Measurements from ENCODE around the gene FPR1. TPM values are rescaled to one million over a fixed set of nuclear protein-coding genes. Genes with fewer than 3 reads are reported as not detected.
"Not testable (repeated sequence)": the region's sequence is repeated elsewhere in the genome, so short reads cannot be mapped to it uniquely, and the experiment has no call there.

The FPR1 gene
- polyA plus RNA-seq, 3 donors: 0.72 to 1.8 (median 0.89) TPM

DNA sequence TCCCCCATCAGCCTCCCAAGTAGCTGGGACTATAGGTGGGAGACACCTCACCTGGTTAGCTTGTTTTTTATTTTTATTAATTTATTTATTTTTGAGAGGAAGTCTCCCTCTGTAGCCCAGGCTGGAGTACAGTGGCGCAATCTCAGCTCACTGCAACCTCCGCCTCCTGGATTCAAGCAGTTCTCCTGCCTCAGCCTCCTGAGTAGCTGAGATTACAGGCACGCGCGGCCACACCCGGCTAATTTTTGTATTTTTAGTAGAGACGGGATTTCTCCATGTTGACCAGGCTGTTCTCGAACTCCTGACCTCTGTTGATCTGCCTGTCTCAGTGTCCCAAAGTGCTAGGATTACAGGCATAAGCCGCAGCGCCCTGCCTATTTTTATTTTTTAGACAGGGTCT, 13.2 kb downstream of the FPR1 start:
- DNase-seq (ENCODE audit: low read depth in 3 of 3, low spot score in 2 of 3): not testable (repeated sequence)

DNA sequence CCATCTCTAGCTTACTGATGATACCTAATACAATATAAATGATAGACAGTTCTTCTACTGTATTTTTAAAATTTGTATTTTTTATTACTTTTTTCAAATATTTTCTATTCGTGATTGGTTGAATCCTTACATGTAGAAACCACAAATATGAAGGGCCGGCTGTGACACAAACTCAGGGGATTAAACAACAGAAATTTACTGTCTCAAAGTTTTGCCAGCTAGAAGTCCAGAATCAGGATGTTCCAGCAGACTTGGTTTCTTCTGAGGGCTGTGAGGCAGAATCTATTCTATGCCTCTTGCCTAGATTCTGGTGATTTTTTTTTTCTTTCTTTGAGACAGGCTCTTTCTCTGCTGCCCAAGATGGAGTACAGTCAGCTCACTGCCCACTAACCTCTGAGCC, 13.8 kb downstream of the FPR1 start:
- no peak for DNase-seq (ENCODE audit: low read depth in 3 of 3, low spot score in 2 of 3)

DNA sequence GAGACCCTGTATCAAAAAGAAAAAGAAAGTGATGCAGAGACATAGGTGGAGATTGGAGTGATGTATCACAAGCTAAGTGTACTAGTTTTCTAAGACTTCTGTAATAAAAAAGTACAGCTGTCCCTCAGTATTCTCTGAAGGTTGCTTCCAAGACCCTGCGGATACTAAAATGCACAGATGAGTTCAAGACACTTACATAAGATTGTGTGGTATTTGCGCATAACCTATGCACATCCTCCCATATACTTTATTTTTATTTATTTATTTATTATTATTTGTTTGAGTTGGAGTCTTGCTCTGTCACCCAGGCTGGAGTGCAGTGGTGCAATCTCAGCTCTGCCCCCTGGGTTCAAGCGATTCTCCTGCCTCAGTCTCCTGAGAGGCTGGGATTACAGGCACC, 14.3 kb downstream of the FPR1 start:
- no peak for DNase-seq (ENCODE audit: low read depth in 3 of 3, low spot score in 2 of 3)

DNA sequence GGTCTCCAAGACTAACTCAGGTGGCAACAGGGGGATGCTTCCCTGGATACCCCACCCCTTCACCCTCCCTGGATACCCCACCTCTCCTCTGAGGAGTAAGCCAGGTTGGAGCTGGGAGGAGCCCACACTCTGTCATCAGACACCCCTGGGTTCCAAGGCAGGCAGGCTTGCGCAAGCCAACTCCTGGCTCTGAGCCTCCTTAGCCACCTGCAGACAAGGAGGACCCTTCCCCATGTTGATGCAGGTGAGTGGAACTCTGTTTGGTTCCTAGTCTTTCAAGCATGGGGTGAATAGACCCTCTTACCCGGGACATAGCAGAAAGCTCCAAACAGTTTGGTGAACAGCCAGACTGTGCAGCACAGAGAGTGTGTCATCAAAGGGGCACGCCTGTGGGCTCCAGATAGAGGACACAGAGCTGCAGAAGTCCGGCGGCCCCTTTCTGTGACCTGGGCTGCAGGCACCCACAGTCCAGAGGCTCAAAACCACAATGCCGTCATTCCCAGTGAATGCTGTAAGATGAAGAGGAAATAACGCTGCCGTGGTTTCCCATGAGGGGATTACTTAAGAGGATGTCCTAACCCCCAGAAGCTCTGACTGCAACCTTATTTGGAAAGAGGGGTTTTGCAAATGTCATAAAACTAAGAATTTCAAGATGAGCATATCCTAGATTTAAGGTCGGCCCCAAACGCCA, 15.8 kb downstream of the FPR1 start:
- no peak for DNase-seq (ENCODE audit: low read depth in 3 of 3, low spot score in 2 of 3)

DNA sequence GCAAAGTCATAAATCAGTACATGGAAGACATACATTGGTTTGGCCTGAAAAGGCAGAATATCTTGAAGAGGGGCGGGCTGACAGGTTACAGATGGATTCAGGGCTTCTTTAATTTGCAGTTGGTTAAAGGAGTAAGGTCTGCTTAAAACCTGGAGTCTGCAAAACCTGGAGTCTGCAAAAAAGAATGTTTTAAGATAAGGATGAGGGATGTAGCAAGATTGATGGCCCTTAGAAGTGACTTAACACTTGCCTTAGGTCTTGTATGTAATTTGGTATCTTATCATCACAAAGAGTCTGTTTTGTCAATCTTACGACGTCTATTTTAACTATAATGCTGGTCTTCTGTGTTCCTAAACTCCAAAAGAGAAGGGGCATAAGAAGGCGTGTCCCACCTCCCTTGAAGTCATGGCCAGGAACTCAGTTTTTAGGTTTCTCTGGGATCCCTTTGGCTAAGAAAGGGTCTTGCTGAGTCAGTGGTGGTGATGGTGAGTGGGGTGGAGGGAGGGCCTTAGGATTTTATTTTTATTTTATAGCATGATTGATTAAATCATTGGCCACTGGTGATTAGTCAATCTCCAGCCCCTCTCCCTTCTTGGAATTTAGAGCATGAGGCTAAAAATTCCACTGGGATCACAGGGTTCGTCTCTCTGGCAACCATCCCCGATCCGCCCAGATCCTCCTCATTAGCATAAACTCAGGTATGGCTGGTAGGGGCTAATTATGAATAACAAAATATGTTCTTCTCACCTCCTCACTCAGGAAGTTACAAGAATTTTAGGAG, 17.7 kb downstream of the FPR1 start:
- no peak for DNase-seq (ENCODE audit: low read depth in 3 of 3, low spot score in 2 of 3)

DNA sequence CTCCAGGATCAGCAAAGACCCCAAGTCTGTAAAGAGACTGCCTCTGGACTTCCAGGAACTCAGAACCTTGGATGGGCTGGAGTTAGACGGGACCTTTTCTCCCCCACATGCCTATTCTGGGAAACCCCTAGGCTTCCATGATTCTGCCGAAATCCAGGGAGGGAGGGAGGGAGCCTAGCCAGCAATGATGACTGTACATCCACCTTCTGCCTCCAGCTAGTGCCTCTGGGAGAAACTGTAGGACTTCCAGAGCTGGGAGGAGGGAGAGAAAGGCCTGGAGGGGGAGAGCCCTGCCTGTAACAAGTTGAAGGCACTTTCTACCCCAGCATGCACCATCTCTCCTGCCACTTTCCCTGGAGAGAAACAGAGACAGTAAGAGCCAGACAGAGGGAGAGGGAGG, 21.9 kb downstream of the FPR1 start:
- DNase-seq (ENCODE audit: low read depth in 3 of 3, low spot score in 2 of 3): no peak

DNA sequence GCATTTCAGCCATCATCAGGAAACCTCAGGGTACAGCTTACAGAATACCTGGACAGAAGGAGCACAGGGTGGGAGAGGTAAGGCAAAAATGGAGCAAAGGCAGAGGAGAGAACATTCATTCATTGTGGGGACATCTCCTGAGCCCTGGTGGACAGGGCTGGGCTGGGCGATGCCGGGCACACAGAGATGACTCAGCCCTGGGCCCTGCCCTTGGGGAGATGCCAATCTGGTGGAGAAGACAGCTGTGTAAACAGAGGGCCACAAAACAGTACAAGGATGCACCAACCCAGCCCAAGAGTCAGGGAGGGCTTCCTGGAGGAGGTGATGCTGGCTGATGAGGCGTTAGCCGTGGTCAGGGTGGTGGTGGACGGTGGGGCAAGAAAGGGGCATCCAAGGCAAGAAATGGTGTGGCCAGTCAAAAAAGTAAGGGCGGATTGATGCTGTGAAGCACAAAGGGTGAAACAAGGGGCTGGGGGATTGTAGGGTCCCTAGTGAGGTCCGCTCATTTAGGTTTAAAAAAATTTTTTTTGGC, 24.3 kb downstream of the FPR1 start:
- DNase-seq (ENCODE audit: low read depth in 3 of 3, low spot score in 2 of 3): no peak

DNA sequence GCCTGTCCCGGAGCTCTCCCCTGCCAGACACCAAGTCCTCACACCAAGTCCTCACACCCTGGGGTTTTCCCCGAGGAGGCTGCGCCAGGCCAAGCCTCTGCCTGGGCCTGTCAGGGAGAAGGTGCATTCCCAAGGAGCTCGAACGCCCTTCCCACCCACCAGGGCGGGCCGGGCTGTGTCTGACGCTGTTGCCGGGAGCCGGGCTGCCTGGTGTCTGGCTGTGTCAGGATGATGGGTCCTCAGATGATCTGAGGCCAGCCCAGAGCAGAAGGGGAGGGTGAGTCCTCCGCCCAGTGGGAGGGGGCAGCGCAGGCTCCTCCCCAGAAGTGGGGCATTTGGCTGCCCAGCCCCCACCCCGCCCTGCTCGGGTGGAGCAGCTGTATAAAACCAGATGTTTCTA, 25.6 kb downstream of the FPR1 start:
- DNase-seq (ENCODE audit: low read depth in 3 of 3, low spot score in 2 of 3): no peak

DNA sequence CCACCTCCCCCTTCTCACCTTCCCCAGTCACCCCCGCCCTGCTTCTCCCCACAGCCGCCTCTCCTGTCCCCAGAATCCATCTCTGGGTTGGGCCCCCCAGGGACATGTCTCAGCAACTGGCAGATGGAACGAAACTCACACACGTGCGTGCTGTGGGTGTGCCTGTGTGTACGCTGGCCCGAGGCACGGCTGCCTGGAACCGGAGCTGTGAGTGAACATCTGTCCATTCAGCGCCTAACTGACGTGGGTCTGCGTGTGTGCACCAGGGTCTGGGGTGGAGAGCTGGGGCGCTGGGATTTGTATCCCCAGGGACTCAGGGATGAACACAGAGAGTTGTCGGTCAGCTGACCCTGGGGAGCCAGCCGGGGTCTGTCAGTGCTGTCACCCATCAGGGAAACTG, 27.1 kb downstream of the FPR1 start:
- DNase-seq (ENCODE audit: low read depth in 3 of 3, low spot score in 2 of 3): no peak

DNA sequence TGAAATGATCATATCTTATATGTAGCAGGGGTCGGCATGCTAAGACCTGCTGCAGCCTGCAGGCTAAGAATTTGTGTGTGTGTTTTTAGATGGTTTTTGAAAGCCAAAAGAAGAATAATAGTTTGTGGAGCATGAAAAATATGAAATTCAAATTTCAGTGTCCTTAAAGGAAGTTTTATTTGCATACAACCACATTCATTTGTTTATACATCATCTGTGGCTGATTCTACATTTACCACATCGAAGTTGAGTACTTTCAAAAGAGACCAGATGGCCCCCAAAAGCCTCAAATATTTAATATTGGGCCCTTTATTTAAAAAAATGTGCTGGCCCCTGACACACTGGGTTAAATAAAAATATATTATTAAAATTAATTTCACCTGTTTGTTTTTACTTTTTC, 29.2 kb downstream of the FPR1 start:
- no peak for DNase-seq (ENCODE audit: low read depth in 3 of 3, low spot score in 2 of 3)

DNA sequence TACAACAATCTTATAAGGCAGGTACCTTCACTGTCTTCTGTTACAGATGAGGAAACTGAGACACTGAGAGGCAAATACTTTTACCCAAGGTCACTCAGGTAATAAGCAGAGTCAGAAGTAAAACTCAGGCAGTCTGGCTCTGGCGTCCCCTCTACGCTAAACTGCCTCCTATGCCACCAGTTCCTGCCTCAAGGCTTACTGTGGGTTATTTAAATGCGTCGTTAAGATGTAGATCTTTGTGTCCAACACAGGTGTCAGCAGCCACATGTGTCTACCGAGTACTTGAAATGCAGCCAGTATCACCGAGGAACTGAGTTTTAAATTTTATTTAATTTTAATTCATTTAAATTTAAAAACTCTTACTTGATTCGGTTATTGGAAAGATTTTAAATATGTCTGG, 29.8 kb downstream of the FPR1 start:
- no peak for DNase-seq (ENCODE audit: low read depth in 3 of 3, low spot score in 2 of 3)

DNA sequence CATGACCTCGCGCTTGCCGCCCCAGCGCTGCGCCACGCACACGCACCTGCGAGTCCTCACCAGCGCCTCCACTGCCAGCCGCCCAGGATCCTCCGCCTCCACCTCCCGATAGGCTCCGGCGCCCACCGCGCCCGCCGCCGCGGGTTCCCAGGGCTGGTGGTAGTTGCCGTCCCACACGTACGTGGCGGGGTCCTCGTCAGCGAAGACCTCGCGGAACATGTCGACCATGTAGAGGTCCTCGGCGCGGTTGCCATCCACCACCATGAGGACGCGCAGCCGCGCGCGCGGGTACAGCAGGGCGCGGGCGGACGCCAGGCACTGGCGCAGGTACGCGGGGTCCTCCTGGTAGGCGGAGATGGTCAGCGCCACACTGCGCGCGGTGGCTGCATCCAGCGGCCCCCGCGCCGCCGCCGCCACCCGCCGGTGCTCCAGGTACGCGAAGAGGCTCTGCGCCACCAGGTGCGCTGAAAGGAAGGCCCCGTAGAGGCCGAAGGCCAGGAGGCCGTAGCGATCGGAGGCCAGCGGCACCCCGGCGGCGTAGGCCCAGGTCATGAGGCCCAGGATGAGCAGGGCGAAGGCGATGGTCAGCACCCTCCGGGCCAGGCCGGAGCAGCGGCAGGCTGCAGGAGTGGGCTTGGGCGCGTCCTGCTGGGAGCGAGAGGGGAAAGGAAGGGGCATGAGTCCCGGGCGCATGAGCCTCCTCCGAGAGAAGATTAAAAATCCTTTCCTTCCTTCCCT, 32.3 kb downstream of the FPR1 start:
- DNase-seq (ENCODE audit: low read depth in 3 of 3, low spot score in 2 of 3): no peak

DNA sequence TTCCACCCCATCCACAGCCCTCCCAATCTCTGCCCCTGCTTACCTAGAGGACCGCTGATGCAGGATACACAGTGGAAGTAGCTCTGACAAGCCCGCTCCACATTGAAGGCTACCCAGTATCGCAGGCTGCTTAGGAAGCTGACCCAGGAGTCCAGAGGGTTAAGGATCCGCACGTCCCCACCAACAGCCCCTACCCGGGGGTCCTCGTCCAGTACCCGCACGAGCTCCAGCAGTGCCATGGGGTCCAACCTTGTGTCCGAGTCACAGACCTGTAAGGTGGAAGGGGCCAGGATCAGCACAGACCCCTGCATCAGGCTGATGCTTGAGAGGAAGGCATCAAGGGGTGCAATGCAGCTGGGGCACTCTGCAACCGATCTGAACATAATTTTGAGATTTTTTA, 34.8 kb downstream of the FPR1 start:
- no peak for DNase-seq (ENCODE audit: low read depth in 3 of 3, low spot score in 2 of 3)

DNA sequence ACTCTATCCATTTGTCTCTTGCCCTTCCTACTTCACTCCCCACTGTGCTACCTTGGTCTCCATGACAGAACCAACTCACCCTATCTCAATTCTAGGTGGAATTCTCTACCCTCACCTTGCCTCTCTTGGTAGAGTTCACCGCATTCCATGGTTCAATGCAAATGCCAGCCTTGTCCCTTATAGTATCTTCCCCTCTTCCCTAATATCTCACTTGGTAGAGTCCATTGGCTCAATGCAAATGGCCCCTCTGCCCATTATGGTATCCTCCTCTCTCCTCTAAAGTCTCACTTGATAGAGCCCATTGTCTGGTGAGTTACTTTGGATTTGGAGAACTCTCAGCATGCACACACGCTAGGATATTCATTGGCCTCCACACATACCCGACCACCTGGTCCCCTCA, 35.8 kb downstream of the FPR1 start:
- DNase-seq (ENCODE audit: low read depth in 3 of 3, low spot score in 2 of 3): no peak

DNA sequence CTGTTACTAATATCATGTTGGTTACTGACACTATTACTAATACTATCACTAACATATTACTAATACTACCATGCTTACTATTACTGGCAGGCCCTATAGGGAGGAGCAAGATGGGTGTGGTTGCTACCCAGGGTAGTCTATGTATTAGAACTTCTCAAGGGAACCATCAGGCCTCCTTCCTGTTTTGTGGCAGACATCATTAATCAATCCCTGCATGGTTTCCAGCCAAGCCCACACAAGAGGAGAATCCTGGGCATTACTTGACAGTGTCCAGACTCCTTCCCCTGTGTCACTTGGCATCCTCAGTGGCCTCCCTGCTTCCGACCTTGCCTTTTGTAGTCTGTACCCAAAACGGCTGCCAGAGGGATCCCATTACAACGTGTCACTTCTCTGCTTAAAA, 36.8 kb downstream of the FPR1 start:
- DNase-seq (ENCODE audit: low read depth in 3 of 3, low spot score in 2 of 3): no peak

DNA sequence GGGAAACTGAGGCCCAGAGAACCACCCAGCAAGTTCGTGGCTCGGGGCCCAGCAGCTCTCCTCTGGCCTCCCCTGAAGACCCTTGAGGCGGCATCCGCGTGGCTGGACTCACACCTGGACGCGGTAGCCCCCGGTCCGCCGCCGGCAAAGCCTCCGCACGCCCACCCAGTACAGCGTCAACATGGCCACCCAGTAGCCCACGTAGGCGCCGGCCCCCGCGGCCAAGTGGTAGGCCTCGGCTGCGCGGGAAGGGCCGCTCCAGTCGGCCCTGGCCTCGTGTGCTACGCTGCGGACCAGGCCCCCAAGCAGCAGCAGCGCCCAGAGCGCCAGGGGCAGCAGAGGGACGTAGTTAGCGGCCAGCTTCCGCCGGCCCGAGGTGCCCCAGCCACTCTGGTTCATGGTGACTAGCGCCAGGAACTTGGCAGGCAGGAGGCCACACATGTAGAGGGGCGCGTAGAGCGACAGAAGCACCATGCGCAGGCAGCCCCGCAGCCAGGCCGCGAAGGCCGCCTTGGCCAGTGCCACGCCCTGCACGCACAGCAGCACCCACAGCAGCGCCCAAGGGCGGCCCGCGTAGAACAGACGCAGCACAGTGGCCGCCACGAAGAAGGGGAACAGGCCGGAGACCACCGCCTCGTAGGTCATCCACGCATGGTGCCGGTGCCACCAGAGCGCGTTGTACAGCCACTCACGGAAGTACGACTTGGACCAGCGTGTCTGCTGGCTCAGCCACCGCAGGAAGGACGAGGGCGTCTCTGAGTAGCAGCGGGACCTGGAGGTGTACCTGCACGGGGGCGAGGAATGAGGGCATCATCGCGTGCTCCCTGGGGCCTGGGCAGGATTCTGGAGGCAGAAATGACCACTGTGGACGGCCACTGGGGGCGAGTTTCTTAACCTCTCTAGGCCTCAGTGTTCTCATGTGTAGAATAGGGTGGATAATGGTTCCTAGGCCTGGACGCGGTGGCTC, 38.1 kb downstream of the FPR1 start:
- no peak for DNase-seq (ENCODE audit: low read depth in 3 of 3, low spot score in 2 of 3)

DNA sequence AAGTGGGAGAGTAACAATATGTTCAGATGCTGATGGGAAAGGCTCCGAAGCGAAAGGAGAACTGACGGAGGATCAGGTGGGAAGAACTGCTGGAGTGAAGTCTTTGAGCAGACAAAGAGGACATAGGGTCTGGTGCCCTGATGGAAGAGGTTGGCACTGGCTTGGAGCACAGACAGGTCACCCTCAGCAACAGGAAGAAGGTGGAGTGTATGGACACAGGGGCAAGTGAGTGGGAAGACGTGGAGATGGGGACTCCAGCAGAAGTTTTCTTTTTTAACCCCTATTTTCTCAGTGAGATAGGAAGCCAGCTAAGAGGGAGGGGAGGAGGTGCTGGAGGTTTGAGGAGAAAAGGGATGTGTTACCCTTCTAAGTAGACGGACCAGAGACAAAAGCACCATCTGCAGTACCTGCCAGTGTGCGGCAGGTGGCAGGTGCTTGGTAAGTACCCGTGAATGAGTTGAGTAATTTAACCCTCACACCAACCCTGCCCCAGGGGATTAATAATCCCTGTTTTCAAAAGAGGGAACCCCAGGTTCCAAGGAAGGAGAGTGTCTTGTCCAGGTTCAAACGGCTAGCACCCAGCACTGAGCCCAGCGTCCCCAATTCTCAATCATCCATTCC, 39.1 kb downstream of the FPR1 start:
- no peak for DNase-seq (ENCODE audit: low read depth in 3 of 3, low spot score in 2 of 3)

DNA sequence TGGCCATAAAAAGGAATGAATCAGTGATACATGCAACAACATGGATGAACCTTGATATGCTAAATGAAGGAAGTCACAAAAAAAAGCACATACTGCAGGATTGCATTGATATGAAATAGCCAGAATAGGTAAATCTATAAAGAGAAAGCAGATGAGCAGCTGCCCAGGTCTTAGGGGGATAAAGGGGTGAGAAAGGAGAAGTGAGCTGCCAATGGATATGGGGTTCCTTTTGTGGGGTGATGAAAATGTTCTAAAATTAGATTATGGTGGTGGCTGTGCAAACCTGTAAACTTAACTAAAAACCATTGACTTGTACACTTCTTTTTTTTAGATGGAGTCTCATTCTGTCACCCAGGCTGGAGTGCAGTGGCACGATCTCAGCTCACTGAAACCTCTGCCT, 40.0 kb downstream of the FPR1 start:
- no peak for DNase-seq (ENCODE audit: low read depth in 3 of 3, low spot score in 2 of 3)

DNA sequence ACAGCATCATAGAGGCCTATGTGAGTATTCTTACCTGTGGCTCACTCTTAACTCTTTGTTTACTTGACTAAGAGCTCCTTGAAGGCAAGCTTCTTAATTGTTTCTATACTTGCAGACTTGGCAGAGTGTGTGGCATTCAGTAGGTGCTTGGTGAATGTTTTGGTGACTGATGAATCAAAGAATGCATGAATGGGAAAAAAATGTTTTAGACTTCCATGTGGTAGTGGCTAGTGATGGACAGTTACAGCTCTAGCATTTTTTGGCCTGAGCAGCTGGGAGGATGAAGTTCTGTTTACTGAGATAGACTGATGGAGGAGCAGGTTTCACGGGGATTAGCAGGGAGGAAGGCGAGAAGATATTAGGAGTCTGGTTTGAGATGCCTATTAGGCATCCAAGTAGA, 41.5 kb downstream of the FPR1 start:
- no peak for DNase-seq (ENCODE audit: low read depth in 3 of 3, low spot score in 2 of 3)

DNA sequence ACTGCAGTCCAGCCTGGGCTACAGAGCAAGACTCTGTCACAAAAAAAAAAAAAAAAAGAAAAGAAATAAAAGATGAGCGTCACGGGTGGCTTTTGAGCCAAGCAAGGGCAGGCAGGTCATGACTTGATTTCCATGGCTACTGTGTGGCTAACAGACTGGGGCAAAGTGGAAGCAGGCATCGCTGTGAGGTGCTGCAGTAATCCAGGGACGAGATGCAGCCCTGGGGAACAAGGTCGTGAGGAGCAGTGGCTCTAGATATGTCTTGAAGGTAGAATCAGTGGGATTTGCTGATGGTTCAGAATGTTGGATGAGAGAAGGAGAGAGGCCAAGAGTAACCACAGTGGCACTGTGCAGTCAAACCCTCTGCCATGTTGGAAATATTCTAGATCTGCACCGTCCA, 42.1 kb downstream of the FPR1 start:
- DNase-seq (ENCODE audit: low read depth in 3 of 3, low spot score in 2 of 3): no peak

Data from right renal cortex interstitium (tissue), 3 donors.